HG03097 (cell line): ENCODE data around the gene RPS15A.
"Not testable (repeated sequence)": the region's sequence is repeated elsewhere in the genome, so short reads cannot be mapped to it uniquely, and the experiment has no call there.

Source experiments
- ATAC-seq: cut with Tn5 transposase; IDR thresholded peaks from one replicate; pipeline ENCODE4 v1.9.1; 2021; ENCODE audit not compliant: unreplicated experiment, low FRiP score

RPS15A gene

DNA sequence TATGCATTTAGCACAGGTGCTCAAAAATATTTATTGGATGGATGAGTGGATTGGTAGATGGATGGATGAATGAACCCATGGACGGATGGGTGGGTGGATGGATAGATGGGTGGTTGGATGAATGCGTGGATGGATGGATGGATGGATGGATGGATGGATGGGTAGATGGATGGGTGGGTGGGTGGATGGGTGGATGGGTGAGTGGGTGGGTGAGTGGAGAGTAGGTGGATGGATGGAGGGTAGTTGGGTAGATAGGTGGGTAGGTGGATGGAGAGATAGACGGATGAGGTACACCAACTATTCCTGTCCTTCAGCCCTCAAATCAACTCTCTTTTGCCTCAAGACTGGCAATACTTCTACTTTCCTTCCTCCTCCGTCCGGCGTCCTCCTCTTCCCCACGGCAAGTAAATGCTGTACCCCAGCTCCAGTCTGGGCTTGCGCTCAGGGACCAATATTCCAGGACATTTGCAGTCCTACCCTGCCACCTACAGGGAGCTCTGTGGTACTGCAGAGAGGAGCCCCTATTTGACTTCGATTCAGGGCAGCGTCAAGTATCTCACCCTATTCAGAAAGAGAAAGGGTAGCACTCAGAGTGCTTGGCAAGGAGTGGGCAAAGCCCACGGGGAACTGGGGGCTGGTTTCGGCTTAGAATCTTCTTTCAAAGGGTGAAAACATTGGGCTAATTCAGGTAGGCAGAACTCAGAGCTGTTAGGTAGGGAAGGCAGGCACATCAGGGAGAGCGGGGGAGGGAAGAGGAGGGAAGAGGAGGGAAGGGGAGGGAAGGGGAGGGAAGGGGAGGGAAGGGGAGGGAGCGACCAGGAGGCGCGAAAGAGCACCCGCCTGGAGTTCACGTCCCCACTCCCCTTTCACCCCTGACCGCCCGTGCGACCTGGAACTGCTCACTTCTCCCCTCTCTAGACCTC is 30.3 kb downstream of the RPS15A start:
- peak; percentile 52 for ATAC-seq

DNA sequence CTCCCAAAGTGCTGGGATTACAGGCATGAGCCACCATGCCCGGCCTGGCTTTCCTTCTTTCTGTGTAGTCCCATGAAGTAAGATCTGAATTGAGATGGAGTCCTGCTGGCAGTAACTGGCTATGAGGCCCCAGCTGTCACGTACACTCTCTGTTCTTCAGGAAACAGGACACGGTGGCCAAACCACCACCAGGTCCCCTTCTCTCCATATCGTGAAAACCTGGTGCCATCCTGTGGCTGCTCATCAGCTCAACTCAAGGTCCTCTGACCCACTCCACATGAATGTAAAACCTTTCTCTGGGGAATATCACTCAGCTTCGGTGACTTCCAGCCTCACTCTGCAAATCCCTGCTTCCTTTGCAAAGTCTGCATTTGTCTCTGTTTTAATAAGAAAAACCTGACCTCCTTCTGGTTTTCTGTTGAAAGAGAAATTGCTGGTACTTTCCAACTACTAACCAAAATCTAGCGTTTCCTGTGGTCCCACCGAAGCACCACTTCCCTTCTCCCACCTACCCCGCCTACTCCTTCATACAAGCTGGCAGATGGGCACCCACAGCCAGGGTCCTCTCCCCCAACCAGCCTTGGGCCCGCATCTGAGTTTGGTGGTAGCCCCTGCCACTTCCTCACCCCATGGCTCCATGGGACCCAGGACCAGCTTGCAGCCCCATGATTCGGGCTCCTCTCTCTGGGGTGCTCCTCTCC is 32.0 kb downstream of the RPS15A start:
- peak; percentile 44 for ATAC-seq

GRCh38 chr16:18756639-18757038 is 33.5 kb downstream of the RPS15A start:
- ATAC-seq: not testable (repeated sequence)

GRCh38 chr16:18742870-18743269 is 47.3 kb downstream of the RPS15A start:
- not testable (repeated sequence) for ATAC-seq

- not testable (repeated sequence) for ATAC-seq
Observed at GRCh38 chr16:18740027-18740426, 50.1 kb downstream of the RPS15A start.

GRCh38 chr16:18738768-18739167 is 51.4 kb downstream of the RPS15A start:
- ATAC-seq: not testable (repeated sequence)

GRCh38 chr16:18734279-18734678 is 55.9 kb downstream of the RPS15A start:
- not testable (repeated sequence) for ATAC-seq
